ENCODE results near the gene LRRC10B. TPM values are rescaled to one million over a fixed set of nuclear protein-coding genes. Genes with fewer than 3 reads are reported as not detected.

The LRRC10B gene
- total RNA-seq, 1 experiment from 2014 or later, result not detected

- BruUV-seq (replicated peaks), result no TSS peak
- POLR2A ChIA-PET, result interaction anchor here (1.3 kb wide), 1 partner anchor 72 kb away, joined by 3 read pairs; no protein-coding TSS in a partner anchor
- intact Hi-C loops (cut with micrococcal nuclease), result no loop called here
- H3K9me3 ChIP-seq (ENCODE audit: control insufficient read depth in 1 of 2, insufficient read depth in 1 of 2, low read depth in 1 of 2, low read length in 2 of 2), result no peaks in the 10 kb centered on the region
- no peaks in the 10 kb centered on the region for H4K20me1 ChIP-seq (ENCODE audit: insufficient read depth)
- H3K27me3 ChIP-seq (ENCODE audit: insufficient read depth, low read length), result no peaks in the 10 kb centered on the region
- ATAC-seq (no peak), DNase-seq (ENCODE audit: low read depth, low spot score) (no peak)
- no peak for TF ChIP-seq SP1 (IDR thresholded peaks at IDR 0.05; ENCODE audit: low read depth)
- TF ChIP-seq CEBPB (IDR thresholded peaks at IDR 0.05; ENCODE audit: low read depth), result no peak
- no peak for TF ChIP-seq ZBTB33 (IDR thresholded peaks at IDR 0.05; ENCODE audit: extremely low read depth, insufficient replicate concordance, low read length)
- TF ChIP-seq EZH2phosphoT487 (IDR thresholded peaks at IDR 0.05; ENCODE audit: borderline replicate concordance), result no peak
- no peak for TF ChIP-seq CTCF (IDR thresholded peaks at IDR 0.05 in 2 of 3, conservative IDR thresholded peaks at IDR 0.05 in 1 of 3; ENCODE audit: borderline replicate concordance in 1 of 3, insufficient read depth in 1 of 3, low read depth in 2 of 3, low read length in 2 of 3)
- TF ChIP-seq CBX3 (IDR thresholded peaks at IDR 0.05; ENCODE audit: low read depth), result no peak
- TF ChIP-seq SIN3A (IDR thresholded peaks at IDR 0.05; ENCODE audit: low read depth), result no peak
- TF ChIP-seq MAX (IDR thresholded peaks at IDR 0.05), result no peak
- no peak for TF ChIP-seq ELF1 (IDR thresholded peaks at IDR 0.05; ENCODE audit: borderline replicate concordance, low read depth)
- TF ChIP-seq SRF (IDR thresholded peaks at IDR 0.05; ENCODE audit: low read depth), result no peak
- no peak for TF ChIP-seq RAD21 (IDR thresholded peaks at IDR 0.05; ENCODE audit: low read depth)
- RAD21 ChIA-PET (ENCODE audit: low non-redundant PET in 1 of 2, low total read pairs in 2 of 2, uncharacterized antibody in 2 of 2, unreplicated experiment in 2 of 2), result interaction anchor here in 1 of 2 experiments (1.4 kb wide), 1 partner anchor 36 kb away, joined by 4 read pairs; no protein-coding TSS in a partner anchor
- H3K36me3 ChIP-seq (ENCODE audit: control insufficient read depth in 1 of 2, insufficient read depth in 2 of 2, low read length in 2 of 2), result peaks cover 4 to 10% of the 10 kb centered on the region in 2 experiments; a peak in 3 of 4 replicates
- CTCF ChIA-PET, result interaction anchor here (1.0 to 2.8 kb wide), 6 partner anchors 13 to 120 kb away, joined by 3 to 21 read pairs (median 8); no protein-coding TSS in a partner anchor
- H2AFZ ChIP-seq (ENCODE audit: low read depth, low read length, poor library complexity, severe bottlenecking), result no peak overlapping the region
- H3K4me2 ChIP-seq (ENCODE audit: low read length), result no peak overlapping the region
- no peak overlapping the region for H3K27ac ChIP-seq (ENCODE audit: low read depth, low read length)
- peaks cover 6 to 11% of the 10 kb centered on the region in 2 experiments; a peak in 2 of 4 replicates for H3K4me1 ChIP-seq (ENCODE audit: control insufficient read depth in 1 of 2, insufficient read depth in 2 of 2, low read length in 2 of 2)
- no peak overlapping the region for H3K9ac ChIP-seq (ENCODE audit: low read length)
- H3K4me3 ChIP-seq (replicated peaks in 1 of 2; ENCODE audit: low read depth in 1 of 2, low read length in 2 of 2), result no peak overlapping the region
- H3K9me2 ChIP-seq (ENCODE audit: insufficient read depth), result no peaks in the 10 kb centered on the region
- H3K79me2 ChIP-seq (ENCODE audit: insufficient read depth, low read length), result no peaks in the 10 kb centered on the region
Observed at GRCh38 chr11:61518032-61518795, 9.7 kb downstream of the LRRC10B start.

Measured in HCT116 (cell line).